Measurements from ENCODE around the gene ELN.
"Not testable (repeated sequence)": the region's sequence is repeated elsewhere in the genome, so short reads cannot be mapped to it uniquely, and the experiment has no call there.

The ELN gene

GRCh38 chr7:74027683-74028320 is at the start of gene ELN:
TSS of gene ELN (plus strand) at chr7:74028173. CDS start at chr7:74028188, 15 bp downstream.
- TF ChIP-seq CTCF (IDR thresholded peaks at IDR 0.05) = no peak
- Histone ChIP-seq H3K4me3 (peak within 1 kb of the TSS; percentile 90), H3K27ac (peak within 1 kb of the TSS; percentile 95)
- DNase-seq (ENCODE audit: low spot score) = peak; percentile 99

GRCh38 chr7:73978661-73979563 is 49.1 kb upstream of the ELN start:
- peak; percentile 68 for DNase-seq (ENCODE audit: low spot score)
- Histone ChIP-seq H3K4me3 (no peak overlapping the region), H3K27ac (no peak overlapping the region)
- no peak for TF ChIP-seq CTCF (IDR thresholded peaks at IDR 0.05)

- not testable (repeated sequence) for H3K27ac ChIP-seq, H3K4me3 ChIP-seq
- DNase-seq (ENCODE audit: low spot score) = peak; percentile 22
These were observed 48.3 kb upstream of the ELN start for GRCh38 chr7:73979656-73980055.

- DNase-seq (ENCODE audit: low spot score) = peak; percentile 31
- Histone ChIP-seq H3K4me3 (no peak overlapping the region), H3K27ac (no peak overlapping the region)
- no peak for TF ChIP-seq CTCF (IDR thresholded peaks at IDR 0.05)
These were observed 47.8 kb upstream of the ELN start for GRCh38 chr7:73980206-73980605.

- no peak overlapping the region for H3K4me3 ChIP-seq
- no peak for TF ChIP-seq CTCF (IDR thresholded peaks at IDR 0.05)
- no peak overlapping the region for H3K27ac ChIP-seq
- DNase-seq (ENCODE audit: low spot score) = no peak
These were observed 46.0 kb upstream of the ELN start for GRCh38 chr7:73981933-73982332.

GRCh38 chr7:73983437-73984164 is 44.4 kb upstream of the ELN start:
- no peak for DNase-seq (ENCODE audit: low spot score)
- Histone ChIP-seq H3K4me3 (no peak overlapping the region), H3K27ac (no peak overlapping the region)
- TF ChIP-seq CTCF (IDR thresholded peaks at IDR 0.05) = no peak

- no peak for TF ChIP-seq CTCF (IDR thresholded peaks at IDR 0.05)
- no peak overlapping the region for H3K4me3 ChIP-seq
- no peak overlapping the region for H3K27ac ChIP-seq
- no peak for DNase-seq (ENCODE audit: low spot score)
These were observed 43.3 kb upstream of the ELN start for GRCh38 chr7:73984481-73985205.
